SK-N-SH treated with all-trans-retinoic acid at 6 μM for 48 hours (cell line): ENCODE measurements around the gene DDHD1.
A peak's percentile ranks its signal among the peaks of the same experiment; 100 is the strongest.

Experiments used
- ATAC-seq: fragments of 200-7000 bp; cut with Tn5 transposase; 3 replicates; pipeline ENCODE4 v1.9.1; 2020; ENCODE audit warnings: mild to moderate bottlenecking, moderate library complexity
- ARNTL ChIP-seq: fragments of 450-650 bp; formaldehyde crosslinking; IDR thresholded peaks from 2 replicates; pipeline ENCODE4 v1.5.0; 2020; ENCODE audit warnings: low read depth, mild to moderate bottlenecking, moderate library complexity, borderline replicate concordance
- BACH2 ChIP-seq: fragments of 250-450 bp; sonication (Bioruptor Pico); IDR thresholded peaks from 2 replicates; pipeline ENCODE4 v1.9.0; 2021; ENCODE audit warnings: mild to moderate bottlenecking, borderline replicate concordance
- CSDC2 ChIP-seq: fragments of 250-450 bp; sonication (Bioruptor Pico); IDR thresholded peaks from 2 replicates; pipeline ENCODE4 v1.5.0; 2020; ENCODE audit warnings: mild to moderate bottlenecking, moderate library complexity
- ESRRG ChIP-seq: fragments of 250-450 bp; sonication (Bioruptor Pico); IDR thresholded peaks from 2 replicates; pipeline ENCODE4 v1.6.1; 2021; ENCODE audit warnings: mild to moderate bottlenecking
- ISL1 ChIP-seq: fragments of 250-450 bp; sonication (Bioruptor Pico); IDR thresholded peaks from 2 replicates; pipeline ENCODE4 v2.1.2; 2022; ENCODE audit warnings: mild to moderate bottlenecking, moderate library complexity
- OSR1 ChIP-seq: fragments of 250-450 bp; sonication (Bioruptor Pico); IDR thresholded peaks from 2 replicates; pipeline ENCODE4 v1.8.0; 2022; ENCODE audit warnings: moderate library complexity, mild to moderate bottlenecking, inconsistent platforms
- PPARA ChIP-seq: fragments of 250-450 bp; sonication (Bioruptor Pico); IDR thresholded peaks from 2 replicates; pipeline ENCODE4 v1.5.0; 2020; ENCODE audit warnings: mild to moderate bottlenecking, borderline replicate concordance
- SNAI2 ChIP-seq: fragments of 250-450 bp; sonication (Bioruptor Pico); IDR thresholded peaks from 2 replicates; pipeline ENCODE4 v1.5.0; 2020; ENCODE audit warnings: mild to moderate bottlenecking, moderate library complexity
- TCF4 ChIP-seq: fragments of 250-450 bp; sonication (Bioruptor Pico); IDR thresholded peaks from 2 replicates; pipeline ENCODE4 v1.8.0; 2021; ENCODE audit warnings: mild to moderate bottlenecking, moderate library complexity, borderline replicate concordance
- TOX ChIP-seq: fragments of 250-450 bp; sonication (Bioruptor Pico); IDR thresholded peaks from 2 replicates; pipeline ENCODE4 v1.8.0; 2021; ENCODE audit warnings: mild to moderate bottlenecking, moderate library complexity, borderline replicate concordance
- ZC3H10 ChIP-seq: fragments of 250-450 bp; sonication (Bioruptor Pico); IDR thresholded peaks from 2 replicates; pipeline ENCODE4 v1.5.1; 2021; ENCODE audit warnings: mild to moderate bottlenecking, moderate library complexity
- ZFP3 ChIP-seq: fragments of 250-450 bp; sonication (Bioruptor Pico); IDR thresholded peaks from 2 replicates; pipeline ENCODE4 v1.5.0; 2020; ENCODE audit warnings: mild to moderate bottlenecking, moderate library complexity
- ZFP30 ChIP-seq: fragments of 450-650 bp; formaldehyde crosslinking; IDR thresholded peaks from 2 replicates; pipeline ENCODE4 v1.5.0; 2022; ENCODE audit warnings: mild to moderate bottlenecking, moderate library complexity
- ZNF565 ChIP-seq: fragments of 450-650 bp; formaldehyde crosslinking; conservative IDR thresholded peaks from 2 replicates; pipeline ENCODE4 v1.5.0; 2020; ENCODE audit warnings: low read depth, mild to moderate bottlenecking, moderate library complexity
- ZNF70 ChIP-seq: fragments of 450-650 bp; formaldehyde crosslinking; IDR thresholded peaks from 2 replicates; pipeline ENCODE4 v1.5.0; 2020; ENCODE audit warnings: mild to moderate bottlenecking, moderate library complexity
- ZNF8 ChIP-seq: fragments of 450-650 bp; formaldehyde crosslinking; IDR thresholded peaks from 2 replicates; pipeline ENCODE4 v1.5.0; 2020; ENCODE audit warnings: mild to moderate bottlenecking, moderate library complexity
- TF ChIP-seq, protein P1 (sequence below): fragments of 250-450 bp; sonication (Bioruptor Pico); IDR thresholded peaks from 2 replicates; pipeline ENCODE4 v1.5.1; 2021; ENCODE audit warnings: mild to moderate bottlenecking, moderate library complexity
- TF ChIP-seq, protein P2 (sequence below): fragments of 250-450 bp; sonication (Bioruptor Pico); IDR thresholded peaks from 2 replicates; pipeline ENCODE4 v1.8.0; 2021; ENCODE audit warnings: low read depth, mild to moderate bottlenecking, moderate library complexity, borderline replicate concordance
- TF ChIP-seq, protein P3 (sequence below): fragments of 250-450 bp; sonication (Bioruptor Pico); IDR thresholded peaks from 2 replicates; pipeline ENCODE4 v1.5.1; 2020; ENCODE audit warnings: low read depth, mild to moderate bottlenecking, moderate library complexity
- TF ChIP-seq, protein P4 (sequence below): fragments of 250-450 bp; sonication (Bioruptor Pico); IDR thresholded peaks from 2 replicates; pipeline ENCODE4 v1.5.0; 2020; ENCODE audit warnings: mild to moderate bottlenecking, moderate library complexity
- TF ChIP-seq, protein P5 (sequence below): fragments of 250-450 bp; sonication (Bioruptor Pico); IDR thresholded peaks from 2 replicates; pipeline ENCODE4 v1.8.0; 2020; ENCODE audit warnings: mild to moderate bottlenecking, moderate library complexity, borderline replicate concordance

Gene DDHD1

DNA sequence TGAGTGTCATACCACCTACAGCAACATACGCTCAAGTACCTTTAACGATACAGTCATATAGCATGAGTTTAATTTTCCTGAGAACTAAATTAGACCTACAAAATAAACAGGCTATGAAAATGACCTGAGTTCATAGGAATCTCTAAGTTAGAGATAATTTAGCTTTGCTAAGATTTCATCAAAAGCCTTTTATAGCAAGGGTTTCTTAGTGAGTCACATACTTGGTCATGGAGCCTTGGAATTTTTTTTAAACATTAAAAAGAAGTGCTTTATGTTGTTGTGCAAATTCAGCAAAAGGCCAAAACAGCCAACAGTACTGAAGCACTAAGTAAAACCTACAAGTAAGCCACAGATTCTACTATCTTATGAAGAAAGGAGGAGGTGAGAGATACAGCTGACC lies 108.6 kb downstream of the DDHD1 start:
- peak; percentile 73 for ATAC-seq

DNA sequence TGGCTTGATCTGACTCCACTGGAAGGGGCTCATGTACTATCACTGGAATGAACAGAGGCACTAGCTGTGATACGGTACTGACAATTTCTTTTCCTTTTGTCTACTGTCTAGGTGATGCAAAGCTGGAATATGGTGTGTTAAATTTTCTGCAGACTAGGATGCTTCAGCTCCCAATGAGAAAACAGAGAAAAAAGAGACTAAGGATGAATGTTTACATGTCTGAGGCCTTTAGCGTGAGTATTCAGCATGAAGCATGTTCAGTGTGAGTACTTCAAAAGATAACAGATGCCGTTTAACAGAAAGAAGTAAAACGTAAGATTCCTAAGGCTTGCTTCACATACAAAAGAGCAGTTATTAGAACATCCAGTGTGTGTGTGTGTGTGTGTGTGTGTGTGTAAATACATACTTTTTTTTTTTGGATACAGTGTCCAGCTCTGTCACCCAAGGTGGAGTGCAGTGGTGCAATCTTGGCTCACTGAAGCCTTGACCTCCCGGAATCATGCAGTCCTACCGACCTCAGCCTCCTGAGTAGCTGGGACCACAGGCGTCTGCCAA lies 110.0 kb downstream of the DDHD1 start:
- TF ChIP-seq TCF4 (CRISPR knock-in tag) (no peak), ZFP30 (CRISPR knock-in tag) (no peak), PPARA (CRISPR knock-in tag) (no peak), BACH2 (CRISPR knock-in tag) (no peak)
- TF ChIP-seq, protein P1, sequence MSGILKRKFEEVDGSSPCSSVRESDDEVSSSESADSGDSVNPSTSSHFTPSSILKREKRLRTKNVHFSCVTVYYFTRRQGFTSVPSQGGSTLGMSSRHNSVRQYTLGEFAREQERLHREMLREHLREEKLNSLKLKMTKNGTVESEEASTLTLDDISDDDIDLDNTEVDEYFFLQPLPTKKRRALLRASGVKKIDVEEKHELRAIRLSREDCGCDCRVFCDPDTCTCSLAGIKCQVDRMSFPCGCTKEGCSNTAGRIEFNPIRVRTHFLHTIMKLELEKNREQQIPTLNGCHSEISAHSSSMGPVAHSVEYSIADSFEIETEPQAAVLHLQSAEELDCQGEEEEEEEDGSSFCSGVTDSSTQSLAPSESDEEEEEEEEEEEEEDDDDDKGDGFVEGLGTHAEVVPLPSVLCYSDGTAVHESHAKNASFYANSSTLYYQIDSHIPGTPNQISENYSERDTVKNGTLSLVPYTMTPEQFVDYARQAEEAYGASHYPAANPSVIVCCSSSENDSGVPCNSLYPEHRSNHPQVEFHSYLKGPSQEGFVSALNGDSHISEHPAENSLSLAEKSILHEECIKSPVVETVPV (CRISPR knock-in tag) = no peak
- TF ChIP-seq, all 23 proteins: peak for 0
- no peak for ATAC-seq

More for the DNA sequence above, 108.6 kb downstream of the DDHD1 start:
- TF ChIP-seq, protein P1 (CRISPR knock-in tag) = no peak
- TF ChIP-seq ZNF70 (CRISPR knock-in tag) = no peak
- TF ChIP-seq ISL1 (CRISPR knock-in tag) = peak; percentile 74
- TF ChIP-seq ZC3H10 (CRISPR knock-in tag) = no peak
- TF ChIP-seq CSDC2 (CRISPR knock-in tag) = no peak
- no peak for TF ChIP-seq PPARA (CRISPR knock-in tag)
- TF ChIP-seq ZNF565 = no peak

DNA sequence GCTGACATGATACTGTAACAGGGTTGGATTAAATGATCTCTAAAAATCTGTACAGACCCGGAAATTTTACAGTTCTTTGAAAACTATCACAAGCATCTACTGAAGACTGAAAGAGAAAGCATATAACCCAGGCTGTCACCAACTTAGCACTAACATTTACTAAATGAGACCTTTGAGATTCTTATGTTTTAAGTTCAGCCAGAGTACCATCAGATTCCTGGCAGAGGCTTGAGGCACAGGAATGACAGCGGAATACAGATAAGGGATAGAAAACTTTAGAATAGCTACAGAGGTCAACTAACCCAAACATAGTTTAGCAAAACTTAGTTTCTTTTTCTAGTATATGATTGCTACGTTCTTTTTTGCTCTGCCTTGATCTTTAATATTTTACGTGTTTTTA lies 110.6 kb downstream of the DDHD1 start:
- TF ChIP-seq, protein P2, sequence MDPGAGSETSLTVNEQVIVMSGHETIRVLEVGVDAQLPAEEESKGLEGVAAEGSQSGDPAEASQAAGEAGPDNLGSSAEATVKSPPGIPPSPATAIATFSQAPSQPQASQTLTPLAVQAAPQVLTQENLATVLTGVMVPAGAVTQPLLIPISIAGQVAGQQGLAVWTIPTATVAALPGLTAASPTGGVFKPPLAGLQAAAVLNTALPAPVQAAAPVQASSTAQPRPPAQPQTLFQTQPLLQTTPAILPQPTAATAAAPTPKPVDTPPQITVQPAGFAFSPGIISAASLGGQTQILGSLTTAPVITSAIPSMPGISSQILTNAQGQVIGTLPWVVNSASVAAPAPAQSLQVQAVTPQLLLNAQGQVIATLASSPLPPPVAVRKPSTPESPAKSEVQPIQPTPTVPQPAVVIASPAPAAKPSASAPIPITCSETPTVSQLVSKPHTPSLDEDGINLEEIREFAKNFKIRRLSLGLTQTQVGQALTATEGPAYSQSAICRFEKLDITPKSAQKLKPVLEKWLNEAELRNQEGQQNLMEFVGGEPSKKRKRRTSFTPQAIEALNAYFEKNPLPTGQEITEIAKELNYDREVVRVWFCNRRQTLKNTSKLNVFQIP (CRISPR knock-in tag) = no peak
- peak; percentile 60 for TF ChIP-seq ISL1 (CRISPR knock-in tag)
- no peak for ATAC-seq

DNA sequence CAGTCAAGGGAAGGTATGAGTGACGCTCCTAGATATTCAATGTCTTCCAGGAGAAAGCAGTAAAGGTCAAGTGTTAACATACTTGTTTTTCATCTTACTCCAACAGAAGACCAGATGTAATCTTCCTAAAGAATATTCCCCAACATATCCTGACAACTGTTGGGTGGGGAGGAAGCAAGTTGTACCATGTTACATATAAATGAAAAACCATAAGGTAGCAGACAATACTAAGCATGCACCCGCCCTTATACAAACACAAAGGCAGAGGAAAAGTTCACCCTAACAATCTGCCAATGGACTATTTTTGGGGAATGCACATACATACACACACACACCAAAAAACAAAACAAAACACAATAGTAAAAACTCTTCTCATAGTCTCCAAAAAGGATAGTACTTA lies 112.1 kb downstream of the DDHD1 start:
- TF ChIP-seq SNAI2 (no peak), ARNTL (no peak), OSR1 (CRISPR knock-in tag) (no peak)
- TF ChIP-seq, protein P3, sequence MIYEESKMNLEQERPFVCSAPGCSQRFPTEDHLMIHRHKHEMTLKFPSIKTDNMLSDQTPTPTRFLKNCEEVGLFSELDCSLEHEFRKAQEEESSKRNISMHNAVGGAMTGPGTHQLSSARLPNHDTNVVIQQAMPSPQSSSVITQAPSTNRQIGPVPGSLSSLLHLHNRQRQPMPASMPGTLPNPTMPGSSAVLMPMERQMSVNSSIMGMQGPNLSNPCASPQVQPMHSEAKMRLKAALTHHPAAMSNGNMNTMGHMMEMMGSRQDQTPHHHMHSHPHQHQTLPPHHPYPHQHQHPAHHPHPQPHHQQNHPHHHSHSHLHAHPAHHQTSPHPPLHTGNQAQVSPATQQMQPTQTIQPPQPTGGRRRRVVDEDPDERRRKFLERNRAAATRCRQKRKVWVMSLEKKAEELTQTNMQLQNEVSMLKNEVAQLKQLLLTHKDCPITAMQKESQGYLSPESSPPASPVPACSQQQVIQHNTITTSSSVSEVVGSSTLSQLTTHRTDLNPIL (CRISPR knock-in tag) = no peak
- TF ChIP-seq, all 23 proteins: peak for 0
- ATAC-seq = no peak

DNA sequence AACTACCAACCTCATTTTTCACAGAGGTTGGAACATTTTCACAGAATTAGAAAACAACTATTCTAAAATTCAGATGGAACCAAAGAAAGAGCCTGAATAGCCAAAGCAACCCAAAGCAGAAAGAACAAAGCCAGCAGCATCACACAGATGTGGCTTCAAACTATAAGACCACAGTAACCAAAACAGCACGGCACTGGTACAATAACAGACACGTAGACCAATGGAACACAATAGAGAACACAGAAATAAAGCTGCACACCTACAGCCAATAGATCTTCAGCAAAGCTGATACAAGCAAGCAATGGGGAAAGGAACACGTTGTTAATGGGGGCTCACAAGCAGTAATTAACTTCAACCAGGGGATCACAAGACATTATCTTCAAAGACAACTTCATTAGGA lies 114.5 kb downstream of the DDHD1 start:
- ATAC-seq = no peak
- TF ChIP-seq ZNF565 = no peak
- TF ChIP-seq TOX (CRISPR knock-in tag) = no peak
- TF ChIP-seq, protein P4, sequence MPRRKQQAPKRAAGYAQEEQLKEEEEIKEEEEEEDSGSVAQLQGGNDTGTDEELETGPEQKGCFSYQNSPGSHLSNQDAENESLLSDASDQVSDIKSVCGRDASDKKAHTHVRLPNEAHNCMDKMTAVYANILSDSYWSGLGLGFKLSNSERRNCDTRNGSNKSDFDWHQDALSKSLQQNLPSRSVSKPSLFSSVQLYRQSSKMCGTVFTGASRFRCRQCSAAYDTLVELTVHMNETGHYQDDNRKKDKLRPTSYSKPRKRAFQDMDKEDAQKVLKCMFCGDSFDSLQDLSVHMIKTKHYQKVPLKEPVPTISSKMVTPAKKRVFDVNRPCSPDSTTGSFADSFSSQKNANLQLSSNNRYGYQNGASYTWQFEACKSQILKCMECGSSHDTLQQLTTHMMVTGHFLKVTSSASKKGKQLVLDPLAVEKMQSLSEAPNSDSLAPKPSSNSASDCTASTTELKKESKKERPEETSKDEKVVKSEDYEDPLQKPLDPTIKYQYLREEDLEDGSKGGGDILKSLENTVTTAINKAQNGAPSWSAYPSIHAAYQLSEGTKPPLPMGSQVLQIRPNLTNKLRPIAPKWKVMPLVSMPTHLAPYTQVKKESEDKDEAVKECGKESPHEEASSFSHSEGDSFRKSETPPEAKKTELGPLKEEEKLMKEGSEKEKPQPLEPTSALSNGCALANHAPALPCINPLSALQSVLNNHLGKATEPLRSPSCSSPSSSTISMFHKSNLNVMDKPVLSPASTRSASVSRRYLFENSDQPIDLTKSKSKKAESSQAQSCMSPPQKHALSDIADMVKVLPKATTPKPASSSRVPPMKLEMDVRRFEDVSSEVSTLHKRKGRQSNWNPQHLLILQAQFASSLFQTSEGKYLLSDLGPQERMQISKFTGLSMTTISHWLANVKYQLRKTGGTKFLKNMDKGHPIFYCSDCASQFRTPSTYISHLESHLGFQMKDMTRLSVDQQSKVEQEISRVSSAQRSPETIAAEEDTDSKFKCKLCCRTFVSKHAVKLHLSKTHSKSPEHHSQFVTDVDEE = no peak
- no peak for TF ChIP-seq TCF4 (CRISPR knock-in tag)
- TF ChIP-seq ZNF8 = no peak
- no peak for TF ChIP-seq ARNTL
- TF ChIP-seq SNAI2 = no peak
- no peak for TF ChIP-seq BACH2 (CRISPR knock-in tag)
- no peak for TF ChIP-seq ZFP30 (CRISPR knock-in tag)
- TF ChIP-seq, protein P5, sequence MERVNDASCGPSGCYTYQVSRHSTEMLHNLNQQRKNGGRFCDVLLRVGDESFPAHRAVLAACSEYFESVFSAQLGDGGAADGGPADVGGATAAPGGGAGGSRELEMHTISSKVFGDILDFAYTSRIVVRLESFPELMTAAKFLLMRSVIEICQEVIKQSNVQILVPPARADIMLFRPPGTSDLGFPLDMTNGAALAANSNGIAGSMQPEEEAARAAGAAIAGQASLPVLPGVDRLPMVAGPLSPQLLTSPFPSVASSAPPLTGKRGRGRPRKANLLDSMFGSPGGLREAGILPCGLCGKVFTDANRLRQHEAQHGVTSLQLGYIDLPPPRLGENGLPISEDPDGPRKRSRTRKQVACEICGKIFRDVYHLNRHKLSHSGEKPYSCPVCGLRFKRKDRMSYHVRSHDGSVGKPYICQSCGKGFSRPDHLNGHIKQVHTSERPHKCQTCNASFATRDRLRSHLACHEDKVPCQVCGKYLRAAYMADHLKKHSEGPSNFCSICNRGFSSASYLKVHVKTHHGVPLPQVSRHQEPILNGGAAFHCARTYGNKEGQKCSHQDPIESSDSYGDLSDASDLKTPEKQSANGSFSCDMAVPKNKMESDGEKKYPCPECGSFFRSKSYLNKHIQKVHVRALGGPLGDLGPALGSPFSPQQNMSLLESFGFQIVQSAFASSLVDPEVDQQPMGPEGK (CRISPR knock-in tag) = no peak
- TF ChIP-seq, protein P2 (CRISPR knock-in tag) = no peak
- TF ChIP-seq ESRRG (CRISPR knock-in tag) = no peak
- TF ChIP-seq ZC3H10 (CRISPR knock-in tag) = no peak
- no peak for TF ChIP-seq CSDC2 (CRISPR knock-in tag)
- TF ChIP-seq PPARA (CRISPR knock-in tag) = no peak
- TF ChIP-seq OSR1 (CRISPR knock-in tag) = no peak
- no peak for TF ChIP-seq ZFP3 (CRISPR knock-in tag)
